Esophagus squamous epithelium (tissue), 4 donors: ENCODE measurements around the gene ZBTB46.

Experiments
- CTCF ChIP-seq, 6 experiments: fragments of 450-650 bp in 4 of 6; fragments of 200-600 bp in 2 of 6; sonication (generic) in 2 of 6; IDR thresholded peaks; one replicate each; pipeline ENCODE4 v1.5.1; 2016 to 2019; ENCODE audit warnings: antibody characterized with exemption in 6 of 6, mild to moderate bottlenecking in 4 of 6, moderate library complexity in 4 of 6
- POLR2A ChIP-seq, 4 donors: fragments of 450-650 bp; IDR thresholded peaks; one replicate each; pipeline ENCODE4 v1.6.1; 2017; ENCODE audit warnings: antibody characterized with exemption in 4 of 4, mild to moderate bottlenecking in 4 of 4, moderate library complexity in 3 of 4

GRCh38 chr20:63739130-63740069 lies 91.7 kb downstream of the ZBTB46 start, which contains the start of gene SLC2A4RG:
- TF ChIP-seq POLR2A (IDR thresholded peaks at IDR 0.05) (no peak), CTCF (IDR thresholded peaks at IDR 0.05) (no peak)
